HG02571 (cell line): ENCODE results near the gene WDHD1.
"Not testable (repeated sequence)": the region's sequence is repeated elsewhere in the genome, so short reads cannot be mapped to it uniquely, and the experiment has no call there.

Source experiments
- ATAC-seq: cut with Tn5 transposase; IDR thresholded peaks from one replicate; pipeline ENCODE4 v1.9.1; 2021; ENCODE audit warnings: mild to moderate bottlenecking, moderate library complexity; ENCODE audit not compliant: unreplicated experiment

The WDHD1 gene

DNA sequence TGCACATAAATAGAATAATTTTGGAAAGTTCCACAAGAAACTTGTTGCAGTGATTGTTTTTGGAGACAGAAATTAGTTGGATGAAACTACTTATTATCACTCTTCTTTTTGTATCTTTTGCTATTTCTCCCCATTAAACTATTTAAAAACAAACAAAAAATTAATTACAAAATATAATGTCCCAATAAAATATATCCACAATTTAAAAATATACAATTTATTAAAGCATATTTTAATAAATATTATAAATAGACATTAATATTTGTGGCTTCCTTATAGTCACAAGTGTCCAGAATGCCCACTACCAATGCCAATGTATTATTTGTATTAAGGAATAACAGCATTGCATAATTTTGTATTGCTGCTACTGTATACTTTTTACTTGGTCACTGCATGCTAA, 71.8 kb downstream of the WDHD1 start:
- ATAC-seq = no peak

DNA sequence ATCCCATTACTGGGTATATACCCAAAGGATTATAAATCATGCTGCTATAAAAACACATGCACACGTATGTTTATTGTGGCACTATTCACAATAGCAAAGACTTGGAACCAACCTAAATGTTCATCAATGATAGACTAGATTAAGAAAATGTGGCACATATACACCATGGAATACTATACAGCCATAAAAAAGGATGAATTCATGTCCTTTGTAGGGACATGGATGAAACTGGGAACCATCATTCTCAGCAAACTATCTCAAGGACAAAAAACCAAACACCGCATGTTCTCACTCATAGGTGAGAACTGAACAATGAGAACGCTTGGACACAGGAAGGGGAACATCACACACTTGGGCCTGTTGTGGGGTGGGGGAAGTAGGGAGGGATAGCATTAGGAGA, 73.3 kb downstream of the WDHD1 start:
- ATAC-seq = not testable (repeated sequence)

DNA sequence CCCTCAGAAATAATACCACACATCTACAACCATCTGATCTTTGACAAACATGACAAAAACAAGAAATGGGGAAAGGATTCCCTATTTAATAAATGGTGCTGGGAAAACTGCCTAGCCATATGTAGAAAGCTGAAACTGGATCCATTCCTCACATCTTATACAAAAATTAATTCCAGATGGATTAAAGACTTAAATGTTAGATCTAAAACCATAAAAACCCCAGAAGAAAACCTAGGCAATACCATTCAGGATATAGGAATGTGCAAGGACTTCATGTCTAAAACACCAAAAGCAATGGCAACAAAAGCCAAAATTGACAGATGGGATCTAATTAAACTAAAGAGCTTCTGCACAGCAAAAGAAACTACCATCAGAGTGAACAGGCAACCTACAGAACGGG, 74.1 kb downstream of the WDHD1 start:
- ATAC-seq = not testable (repeated sequence)

DNA sequence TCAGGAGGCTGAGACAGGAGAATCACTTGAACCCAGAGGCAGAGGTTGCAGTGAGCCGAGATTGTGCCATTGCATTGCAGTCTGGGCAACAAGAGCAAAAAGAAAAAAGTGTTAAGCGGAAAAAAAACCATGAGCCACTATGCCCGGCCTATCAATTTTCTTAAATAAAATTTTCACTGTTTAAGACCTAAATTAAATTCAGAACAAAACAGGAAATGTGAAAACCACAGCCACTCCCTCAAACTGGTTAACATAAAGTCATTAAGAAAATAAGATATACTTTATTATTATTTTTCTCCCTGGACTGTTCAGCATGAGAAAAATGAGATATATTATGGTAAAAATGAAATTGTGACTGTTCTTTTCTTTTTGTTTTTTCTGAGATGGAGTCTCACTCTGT, 79.7 kb downstream of the WDHD1 start:
- ATAC-seq = no peak

DNA sequence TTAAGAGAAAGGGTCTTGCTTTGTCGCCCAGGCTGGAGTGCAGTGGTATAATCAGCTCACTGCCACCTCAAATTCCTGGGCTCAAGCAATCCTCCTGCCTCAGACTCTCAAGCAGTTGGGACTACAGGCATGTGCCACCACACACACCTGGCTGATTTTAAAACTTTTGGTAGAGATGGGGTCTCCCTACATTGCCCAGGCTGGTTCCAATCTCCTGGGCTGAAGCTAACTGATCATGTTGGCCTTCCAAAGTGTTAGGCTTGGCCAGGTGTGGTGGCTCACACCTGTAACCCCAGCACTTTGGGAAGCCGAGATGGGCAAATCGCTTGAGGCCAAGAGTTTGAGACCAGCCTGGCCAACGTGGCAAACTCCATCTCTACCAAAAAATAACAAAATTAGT, 80.4 kb downstream of the WDHD1 start:
- no peak for ATAC-seq

DNA sequence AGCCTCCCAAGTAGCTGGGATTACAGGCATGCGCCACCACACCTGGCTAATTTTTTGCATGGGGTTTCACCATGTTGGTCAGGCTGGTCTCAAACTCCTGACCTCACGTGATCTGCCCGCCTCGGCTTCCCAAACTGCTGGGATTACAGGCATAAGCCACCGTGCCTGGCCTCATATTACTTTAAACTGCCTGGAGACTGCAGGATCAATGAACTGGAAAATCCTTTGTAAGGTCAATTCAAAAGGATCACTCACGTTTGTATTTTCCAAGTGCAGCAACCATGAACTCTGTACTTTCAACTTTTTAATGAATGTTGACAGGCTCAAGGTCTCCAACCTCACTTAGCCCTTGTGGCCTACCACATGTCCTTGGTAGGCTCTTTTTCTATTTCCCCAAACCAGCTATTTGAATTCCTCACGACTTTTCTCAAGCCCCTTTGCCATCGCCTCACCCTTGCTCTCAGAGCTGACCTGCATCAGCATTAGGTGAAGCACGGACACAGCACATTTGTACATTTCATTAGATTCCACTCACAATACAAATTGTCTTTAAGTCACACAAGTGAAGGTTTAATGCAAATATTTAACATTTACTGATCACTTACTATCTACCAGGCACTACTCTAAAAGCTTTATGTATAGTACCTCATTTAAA, 82.0 kb downstream of the WDHD1 start:
- no peak for ATAC-seq

DNA sequence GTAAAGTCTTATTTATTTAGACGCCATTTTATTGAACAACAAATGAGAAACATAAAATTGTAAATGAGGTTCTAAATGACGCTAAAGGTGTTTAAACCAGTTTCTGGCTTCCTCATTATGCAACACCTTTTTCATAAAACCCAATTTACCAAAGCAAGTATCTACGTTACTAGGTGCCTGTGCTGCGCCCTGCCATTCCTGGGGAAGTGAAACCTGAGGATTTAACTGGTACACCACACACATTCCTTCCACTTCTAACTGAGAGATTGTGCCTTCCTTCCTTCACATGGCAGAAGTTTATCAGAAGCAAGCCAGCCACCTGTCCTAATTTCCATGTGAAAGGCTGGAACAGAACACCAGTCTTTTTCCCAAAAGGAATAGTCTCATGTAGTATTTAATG, 84.0 kb downstream of the WDHD1 start:
- no peak for ATAC-seq

DNA sequence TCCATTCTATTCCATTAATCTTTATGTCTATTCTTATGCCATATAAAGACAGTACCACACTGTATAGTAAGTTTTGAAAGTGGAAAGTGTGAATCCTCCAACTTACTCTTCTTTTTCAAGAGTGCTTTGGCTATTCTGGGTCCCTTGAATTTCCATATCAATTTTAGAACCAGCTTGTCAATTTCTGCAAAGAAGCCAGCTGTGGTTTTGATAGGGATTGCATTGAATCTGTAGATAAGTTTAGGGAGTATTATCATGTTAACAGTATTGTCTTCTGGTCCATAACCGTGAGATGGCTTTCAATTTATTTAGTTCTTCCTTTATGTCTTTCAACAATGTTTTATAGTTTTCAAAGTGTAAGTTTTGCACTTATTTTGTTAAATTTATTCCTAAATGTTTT, 90.1 kb downstream of the WDHD1 start:
- ATAC-seq = no peak

DNA sequence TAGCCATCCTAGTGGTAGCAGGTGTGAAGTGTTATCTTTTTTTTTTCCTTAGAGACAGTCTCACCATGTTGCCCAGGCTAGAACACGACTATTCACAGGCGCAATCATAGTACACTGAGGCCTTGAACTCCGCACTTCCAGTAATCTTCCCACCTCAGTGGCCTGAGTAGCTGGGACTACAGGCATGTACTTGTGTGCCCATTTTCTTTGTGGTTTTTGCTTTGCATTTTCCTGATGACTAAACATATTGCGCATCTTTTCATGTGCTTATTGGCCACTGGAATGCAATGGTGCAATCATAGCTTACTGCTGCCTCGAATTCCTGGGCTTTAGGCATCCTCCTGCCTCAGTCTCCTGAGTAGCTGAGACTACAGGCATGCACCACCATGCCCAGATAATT, 90.9 kb downstream of the WDHD1 start:
- no peak for ATAC-seq

DNA sequence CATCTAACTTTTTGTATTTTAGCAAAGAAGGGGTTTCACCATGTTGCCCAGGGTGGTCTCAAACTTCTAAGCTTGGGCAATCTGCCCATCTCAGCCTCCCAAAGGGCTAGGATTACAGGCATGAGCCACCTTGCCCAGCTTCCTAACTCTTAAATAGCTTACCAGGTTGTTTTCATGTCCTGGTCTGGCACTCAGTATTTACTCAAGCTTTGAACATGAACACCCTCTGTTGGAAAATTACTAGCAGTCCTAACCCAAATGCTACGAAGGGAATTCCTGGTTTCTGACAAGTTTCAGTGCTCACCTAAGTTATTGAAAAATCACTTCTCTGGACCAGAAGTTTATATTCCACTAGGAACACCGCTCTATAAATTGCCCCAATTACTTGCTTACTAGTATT, 91.8 kb downstream of the WDHD1 start:
- no peak for ATAC-seq

DNA sequence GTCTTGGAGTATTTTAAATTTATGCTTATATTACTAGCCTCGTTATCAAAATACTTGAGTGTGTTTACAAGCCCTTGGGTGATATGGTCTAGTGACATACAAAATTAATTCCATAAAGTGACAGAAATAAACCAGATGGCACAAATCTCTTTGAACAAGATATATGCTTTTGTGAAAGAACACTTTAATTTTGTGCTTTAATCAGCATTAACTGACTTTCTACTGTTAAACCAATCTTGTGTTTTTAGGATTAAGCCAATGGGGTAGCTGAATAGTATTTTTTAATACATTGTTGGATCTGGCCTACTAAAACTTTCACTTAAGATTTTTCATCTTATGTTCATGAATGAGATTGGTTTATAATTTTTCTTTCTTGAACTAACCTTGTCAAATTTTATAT, 93.9 kb downstream of the WDHD1 start:
- no peak for ATAC-seq

DNA sequence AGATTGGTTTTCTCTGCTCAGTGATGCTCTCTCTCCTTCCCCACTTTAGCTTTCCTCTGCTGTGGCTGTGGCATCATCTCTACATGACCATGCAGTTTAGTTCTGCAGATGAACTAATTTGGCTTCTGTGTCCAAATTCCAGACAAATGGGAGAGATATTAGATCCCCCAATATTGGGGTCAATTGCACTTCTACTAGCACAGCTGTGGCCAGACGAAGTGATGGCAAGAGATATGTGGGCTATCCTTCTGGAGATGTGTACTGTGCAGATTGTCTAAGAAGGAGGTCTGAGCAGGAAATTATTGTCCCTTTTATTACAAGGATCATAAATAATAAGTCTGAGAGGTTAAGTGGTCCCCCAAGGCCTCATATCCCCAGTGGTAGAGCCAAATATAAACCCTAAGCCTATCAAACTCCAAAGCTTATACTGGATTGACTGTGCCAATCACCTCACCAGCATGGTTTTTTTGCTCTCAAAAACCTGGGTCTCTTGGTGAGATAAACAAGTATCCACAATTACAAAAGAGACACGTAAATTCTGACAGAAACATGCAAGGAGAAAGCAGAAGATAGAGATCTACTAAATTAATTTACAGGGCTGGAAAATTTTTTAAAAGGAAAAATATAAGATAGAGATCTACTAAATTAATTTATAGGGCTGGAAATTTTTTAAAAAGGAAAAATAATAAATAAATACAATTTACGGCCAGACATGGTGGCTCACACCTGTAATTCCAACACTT, 95.1 kb downstream of the WDHD1 start:
- no peak for ATAC-seq

DNA sequence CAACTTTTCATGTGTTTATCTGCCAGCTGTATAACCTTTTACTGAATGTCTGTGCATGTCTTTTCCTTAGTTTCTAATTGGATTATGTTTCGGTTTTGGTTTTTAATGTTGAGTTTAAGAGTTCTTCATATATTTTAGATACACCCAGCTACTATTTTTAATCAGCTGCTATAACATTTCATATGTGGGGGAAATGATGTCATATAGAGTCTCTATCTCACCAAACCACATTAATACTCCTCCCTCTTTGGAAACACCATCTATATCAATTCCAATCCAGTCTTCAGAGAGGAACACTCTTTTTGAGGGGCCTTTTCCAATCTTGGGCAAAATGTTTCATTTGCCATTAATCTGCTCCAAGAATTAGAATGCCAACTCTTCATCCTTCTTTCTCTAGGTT, 95.8 kb downstream of the WDHD1 start:
- ATAC-seq = no peak

DNA sequence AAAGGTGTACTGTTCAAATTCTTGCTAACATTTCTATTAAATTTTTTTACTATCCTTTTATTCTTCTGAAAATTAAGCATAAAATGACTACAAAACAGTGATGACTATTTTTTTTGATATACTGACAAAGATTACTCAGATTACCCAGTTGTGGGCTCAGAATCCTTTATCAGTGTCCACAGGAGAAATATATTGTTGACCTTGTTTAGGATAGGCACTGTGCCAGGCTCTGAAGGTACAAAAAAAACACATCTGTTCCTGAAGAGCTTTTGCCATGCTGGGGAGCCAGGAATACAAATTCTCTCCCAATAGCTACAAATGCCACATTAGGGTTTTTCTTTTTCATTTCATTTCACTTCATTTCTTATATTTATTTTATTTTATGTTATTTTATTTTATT, 97.3 kb downstream of the WDHD1 start:
- ATAC-seq = no peak

DNA sequence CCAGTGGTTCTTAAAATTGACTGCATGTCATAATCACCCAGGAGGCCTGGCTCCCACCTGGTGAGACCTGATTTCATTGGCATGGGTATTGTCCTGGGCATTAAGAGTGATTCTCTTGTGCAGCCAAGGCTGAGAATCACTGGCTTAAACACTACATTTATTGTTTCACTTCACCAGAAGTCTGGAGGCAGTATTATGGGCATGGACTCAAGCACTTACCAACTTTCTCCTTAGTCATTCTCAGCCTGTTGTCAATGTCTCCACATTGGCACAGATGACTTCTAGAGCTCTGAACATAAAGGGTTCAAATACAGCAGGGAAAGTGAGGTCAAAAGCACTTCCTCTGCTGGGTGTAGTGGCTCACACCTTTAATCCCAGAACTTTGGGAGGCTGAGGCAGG, 98.7 kb downstream of the WDHD1 start:
- ATAC-seq = no peak

DNA sequence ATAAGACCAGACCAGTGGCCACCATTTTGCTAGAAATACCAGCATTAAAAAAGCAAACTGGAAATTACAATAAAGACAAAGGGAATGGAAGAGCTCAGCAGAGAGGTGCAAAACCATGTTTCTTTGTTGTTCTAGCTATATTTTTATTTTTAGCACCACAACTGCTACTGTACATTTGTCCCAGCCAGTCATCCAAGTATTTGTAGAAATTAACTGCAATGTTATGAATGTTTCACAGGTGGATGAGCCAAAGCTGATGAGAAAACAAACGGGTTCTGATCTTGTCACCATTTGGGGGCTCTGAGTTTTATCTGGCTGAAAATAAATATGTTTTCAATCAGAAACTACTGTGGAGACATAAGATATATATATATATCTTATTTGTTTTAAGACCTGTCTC, 99.3 kb downstream of the WDHD1 start:
- ATAC-seq = no peak

DNA sequence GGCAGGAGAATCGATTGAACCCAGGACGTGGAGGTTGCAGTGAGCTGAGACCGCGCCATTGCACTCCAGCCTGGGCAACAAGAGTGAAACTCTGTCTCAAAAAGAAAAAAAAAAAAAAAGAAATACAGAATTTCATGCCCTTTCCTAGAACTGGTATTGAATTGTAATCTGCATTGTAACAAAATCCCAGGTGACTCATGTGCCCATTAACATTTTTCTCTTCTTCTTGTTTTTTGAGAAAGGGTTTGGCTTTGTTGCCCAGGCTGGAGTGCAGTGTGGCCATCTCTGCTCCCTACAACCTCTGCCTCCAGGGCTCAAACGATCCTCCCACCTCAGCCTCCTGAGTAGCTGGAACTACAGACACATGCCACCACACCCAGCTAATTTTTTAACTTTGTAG, 100.3 kb downstream of the WDHD1 start:
- not testable (repeated sequence) for ATAC-seq

DNA sequence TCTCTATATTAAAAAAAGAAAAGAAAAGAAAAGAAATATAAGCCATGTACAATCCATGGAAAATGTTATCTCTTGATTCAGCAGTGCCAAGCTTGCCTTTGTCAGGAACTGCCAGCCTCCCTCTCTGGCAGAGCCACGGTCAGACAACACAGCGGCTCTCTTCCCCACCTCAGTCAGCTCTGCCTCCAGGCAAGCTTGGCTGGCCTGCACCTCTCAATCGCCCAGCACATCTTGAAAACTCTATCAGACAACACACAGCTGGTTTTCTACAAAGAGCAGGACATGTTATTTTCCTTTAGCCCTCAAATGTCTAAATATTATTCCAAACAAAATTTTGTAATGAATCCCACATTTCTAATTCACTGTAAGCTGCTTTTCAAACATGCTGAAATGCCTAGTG, 104.3 kb downstream of the WDHD1 start:
- ATAC-seq = no peak

DNA sequence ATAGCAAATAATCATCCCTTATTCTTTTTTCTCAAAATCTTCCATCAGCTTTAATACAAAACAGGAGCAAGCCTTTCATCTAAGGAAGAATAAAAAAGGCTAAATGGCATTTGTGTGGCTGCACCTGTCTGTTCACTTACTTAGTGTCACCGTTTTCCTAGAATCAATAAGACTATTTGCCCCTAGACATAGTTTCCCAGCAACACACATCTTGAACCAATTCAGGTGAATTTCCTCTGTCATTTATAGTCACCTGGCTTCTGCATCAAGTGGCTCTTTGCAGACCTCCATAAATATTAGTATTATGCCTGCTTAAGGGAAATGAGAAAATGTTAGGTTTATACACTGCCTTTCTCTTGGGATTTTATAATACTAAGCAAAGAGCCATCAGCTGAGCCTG, 106.8 kb downstream of the WDHD1 start:
- no peak for ATAC-seq

DNA sequence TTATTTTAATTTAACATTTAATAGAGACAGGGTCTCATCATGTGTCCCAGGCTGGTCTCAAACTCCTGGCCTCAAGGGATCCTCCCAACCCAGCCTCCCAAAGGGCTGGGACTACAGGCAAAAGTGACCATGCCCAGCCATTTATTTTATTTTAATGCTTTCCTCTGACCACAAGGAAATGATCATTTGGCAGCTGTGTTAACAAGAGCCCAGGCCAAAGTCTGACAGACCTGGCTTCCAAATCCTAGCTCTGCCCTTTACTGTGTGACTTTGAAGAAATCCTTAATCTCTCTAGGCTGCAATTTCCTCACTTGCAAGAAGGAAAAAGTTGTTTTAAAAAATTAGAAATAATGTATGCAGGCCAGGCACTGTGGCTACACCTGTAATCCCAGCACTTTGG, 107.6 kb downstream of the WDHD1 start:
- ATAC-seq = no peak

DNA sequence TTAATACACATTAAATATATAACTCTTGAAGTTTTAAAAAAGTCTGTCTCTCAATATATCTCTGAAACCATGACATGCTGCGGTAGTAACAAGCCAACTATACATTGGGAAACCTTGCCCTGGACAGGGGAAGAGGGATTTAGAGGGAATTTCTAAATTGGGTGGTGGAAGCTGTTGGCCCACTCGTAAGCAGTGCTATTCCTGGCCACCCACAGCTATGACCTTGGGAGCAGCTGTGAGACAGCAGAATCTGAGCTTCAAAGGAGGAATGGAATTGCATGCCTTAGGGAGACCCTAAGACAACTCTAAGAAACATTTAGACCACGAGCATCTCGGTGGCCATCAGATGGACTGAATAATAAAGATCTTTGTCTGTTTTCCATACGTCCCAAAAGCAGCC, 108.5 kb downstream of the WDHD1 start:
- ATAC-seq = no peak

DNA sequence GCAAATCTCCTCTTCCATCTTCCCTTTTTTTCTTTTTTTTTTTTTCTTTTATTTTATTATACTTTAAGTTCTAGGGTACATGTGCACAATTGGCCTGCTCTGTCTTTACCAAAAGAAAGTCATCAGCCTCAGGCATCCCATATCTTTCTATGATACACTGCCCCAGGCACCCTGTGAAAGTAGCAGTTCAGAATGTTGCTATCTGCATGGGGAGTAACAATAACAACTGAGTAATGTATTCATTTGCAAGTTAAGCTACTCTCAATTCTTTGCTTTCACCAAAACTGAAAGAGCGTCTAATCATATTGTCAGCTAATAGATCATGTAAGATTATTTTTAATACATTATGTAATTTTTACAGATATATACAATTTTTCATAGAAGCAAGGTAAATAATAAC, 110.8 kb downstream of the WDHD1 start:
- ATAC-seq = no peak
